ENCODE measurements around the gene HMCN2. TPM values are rescaled to one million over a fixed set of nuclear protein-coding genes. Genes with fewer than 3 reads are reported as not detected.

Gene HMCN2
- total and polyA plus RNA-seq, 4 donors: 0.24 to 1.8 (median 0.29) TPM

- no peak for DNase-seq (ENCODE audit: low spot score)
- peak overlapping the region; percentile 2 to 76 for H3K27ac ChIP-seq (ENCODE audit: low read depth in 1 of 2, low read length in 2 of 2)
- no peaks in the 10 kb centered on the region for H3K27me3 ChIP-seq (ENCODE audit: control insufficient read depth in 4 of 4, insufficient read depth in 4 of 4, low read length in 3 of 4)
- H3K4me3 ChIP-seq (ENCODE audit: low read depth in 1 of 3, low read length in 3 of 3): no peak overlapping the region
- no peak overlapping the region for H3K9ac ChIP-seq (ENCODE audit: low read depth in 1 of 2, low read length in 2 of 2)
- WGBS: 46% methylated on average over 10 of the region's 10 CpGs
- H3K36me3 ChIP-seq (ENCODE audit: control insufficient read depth in 4 of 4, insufficient read depth in 3 of 4, low read depth in 1 of 4, low read length in 3 of 4): no peaks in the 10 kb centered on the region
- H3K4me1 ChIP-seq (ENCODE audit: control insufficient read depth in 4 of 4, insufficient read depth in 4 of 4, low read length in 3 of 4): peaks cover 0 to 27% (median 20%) of the 10 kb centered on the region in 4 donors
- TF ChIP-seq HNF4A (conservative IDR thresholded peaks at IDR 0.05) (peak; percentile 95), EGR1 (IDR thresholded peaks at IDR 0.05; ENCODE audit: low read depth in 2 of 2) (no peak), ATF3 (IDR thresholded peaks at IDR 0.05) (no peak), FOXA1 (IDR thresholded peaks at IDR 0.05) (no peak), FOXA2 (IDR thresholded peaks at IDR 0.05) (no peak), REST (IDR thresholded peaks at IDR 0.05) (peak; percentile 28), RAD21 (IDR thresholded peaks at IDR 0.05) (peak in 1 of 2 donors; percentile 24), RXRA (IDR thresholded peaks at IDR 0.05) (peak; percentile 55 to 56), HNF4G (IDR thresholded peaks at IDR 0.05) (peak; percentile 63), SP1 (IDR thresholded peaks at IDR 0.05) (peak; percentile 84)
- no peaks in the 10 kb centered on the region for H3K9me3 ChIP-seq (ENCODE audit: control insufficient read depth in 4 of 4, low read length in 3 of 4)
Measured at GRCh38 chr9:130323051-130323745, 57.6 kb downstream of the HMCN2 start.

- Histone ChIP-seq H3K4me3 (ENCODE audit: low read depth in 1 of 3, low read length in 3 of 3) (no peak overlapping the region), H3K27me3 (ENCODE audit: control insufficient read depth in 4 of 4, insufficient read depth in 4 of 4, low read length in 3 of 4) (no peaks in the 10 kb centered on the region), H3K27ac (ENCODE audit: low read depth in 1 of 2, low read length in 2 of 2) (no peak overlapping the region), H3K9me3 (ENCODE audit: control insufficient read depth in 4 of 4, low read length in 3 of 4) (no peaks in the 10 kb centered on the region), H3K4me1 (ENCODE audit: control insufficient read depth in 4 of 4, insufficient read depth in 4 of 4, low read length in 3 of 4) (peaks cover 0 to 15% (median 10%) of the 10 kb centered on the region in 4 donors), H3K9ac (ENCODE audit: low read depth in 1 of 2, low read length in 2 of 2) (no peak overlapping the region), H3K36me3 (ENCODE audit: control insufficient read depth in 4 of 4, insufficient read depth in 3 of 4, low read depth in 1 of 4, low read length in 3 of 4) (no peaks in the 10 kb centered on the region)
- no peak for DNase-seq (ENCODE audit: low spot score)
- no peak for TF ChIP-seq REST (IDR thresholded peaks at IDR 0.05)
- TF ChIP-seq ZBTB33 (IDR thresholded peaks at IDR 0.05): no peak
- no peak for TF ChIP-seq SP1 (IDR thresholded peaks at IDR 0.05)
- TF ChIP-seq RXRA (IDR thresholded peaks at IDR 0.05): no peak
- no peak for TF ChIP-seq MAX (IDR thresholded peaks at IDR 0.05)
- TF ChIP-seq FOXA2 (IDR thresholded peaks at IDR 0.05): no peak
- 94% methylated on average over 7 of the region's 7 CpGs for WGBS
Measured at GRCh38 chr9:130325921-130326320, 60.4 kb downstream of the HMCN2 start.

Measured in liver (tissue), 9 donors.